H1 (cell line): ENCODE data around the gene NUP188.

Experiments
- ASH2L ChIP-seq: fragments of 200-600, 300-600 bp; sonication (generic); IDR thresholded peaks from one replicate; pipeline ENCODE4 v1.7.1; 2017; ENCODE audit warnings: low read length
- BACH1 ChIP-seq: IDR thresholded peaks from 2 replicates; pipeline ENCODE4 v1.6.1; 2012; ENCODE audit warnings: low read length, improper control_type of control experiment
- BRCA1 ChIP-seq: IDR thresholded peaks from 2 replicates; pipeline ENCODE4 v1.6.1; 2012; ENCODE audit warnings: low read depth, low read length, improper control_type of control experiment
- EGR1 ChIP-seq: IDR thresholded peaks from 2 replicates; pipeline ENCODE4 v1.6.1; 2011; ENCODE audit warnings: low read depth, low read length, borderline replicate concordance
- JUND ChIP-seq: IDR thresholded peaks from 2 replicates; pipeline ENCODE4 v1.6.1; 2011; ENCODE audit warnings: mild to moderate bottlenecking, improper control_type of control experiment, low read length
- POLR2A ChIP-seq, 2 experiments: IDR thresholded peaks; 1 replicate in 1 of 2; 2 replicates in 1 of 2; pipeline ENCODE4 v1.6.1; 2011; ENCODE audit warnings: low read depth in 2 of 2, low read length in 2 of 2, mild to moderate bottlenecking in 2 of 2; ENCODE audit errors: control extremely low read depth in 1 of 2
- POLR2AphosphoS5 ChIP-seq: IDR thresholded peaks from 2 replicates; pipeline ENCODE4 v1.6.1; 2011; ENCODE audit warnings: low read depth, low read length
- RAD21 ChIP-seq, 2 experiments: IDR thresholded peaks in 1 of 2; conservative IDR thresholded peaks in 1 of 2; 2 replicates each; pipeline ENCODE4 v1.6.1; 2011; ENCODE audit warnings: low read depth in 2 of 2, low read length in 2 of 2, improper control_type of control experiment in 1 of 2, inconsistent platforms in 1 of 2, mild to moderate bottlenecking in 1 of 2, moderate library complexity in 1 of 2
- RBBP5 ChIP-seq: IDR thresholded peaks from 2 replicates; pipeline ENCODE4 v1.7.1; 2012; ENCODE audit warnings: low read depth, mild to moderate bottlenecking, inconsistent platforms, low read length, moderate library complexity, borderline replicate concordance
- TF ChIP-seq, protein P1 (sequence below), 3 experiments: IDR thresholded peaks; 1 replicate in 2 of 3; 2 replicates in 1 of 3; pipeline versions ENCODE4 v1.5.1 to v1.6.1; 2011; ENCODE audit warnings: low read length in 3 of 3, mild to moderate bottlenecking in 3 of 3, inconsistent platforms in 2 of 3, low read depth in 1 of 3, moderate library complexity in 1 of 3; ENCODE audit not compliant: insufficient read depth in 1 of 3; ENCODE audit errors: control extremely low read depth in 1 of 3
- TF ChIP-seq, protein P2 (sequence below): IDR thresholded peaks from 2 replicates; pipeline ENCODE4 v1.6.1; 2011; ENCODE audit warnings: low read length, improper control_type of control experiment

DNA sequence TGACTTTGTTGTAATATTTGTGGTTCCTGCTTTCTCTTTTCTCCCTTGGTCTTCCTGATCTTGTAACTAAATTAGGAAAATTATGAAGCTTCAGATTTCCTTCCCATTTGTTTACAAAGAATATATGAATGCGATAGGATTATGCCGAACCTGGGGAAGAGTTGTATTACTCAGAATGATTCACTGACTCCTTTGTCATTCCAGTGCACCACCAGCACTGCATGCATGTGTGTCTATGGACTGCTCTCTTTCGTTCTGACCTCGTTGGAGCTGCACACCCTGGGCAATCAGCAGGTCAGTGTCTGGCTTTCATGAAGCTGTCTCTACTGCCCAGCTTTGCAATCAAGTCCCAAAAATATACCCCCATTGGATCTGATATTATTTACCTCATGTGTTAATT, 25.5 kb downstream of the NUP188 start:
- TF ChIP-seq RAD21 (IDR thresholded peaks at IDR 0.05 in 1 of 2, conservative IDR thresholded peaks at IDR 0.05 in 1 of 2; ENCODE audit: low read depth in 2 of 2, low read length in 2 of 2) (no peak), BACH1 (no peak), JUND (no peak), RBBP5 (no peak), POLR2A (IDR thresholded peaks at IDR 0.05; ENCODE audit: control extremely low read depth in 1 of 2, low read depth in 2 of 2, low read length in 2 of 2) (no peak), ASH2L (no peak), EGR1 (no peak), BRCA1 (no peak), POLR2AphosphoS5 (no peak)
- TF ChIP-seq, protein P1, sequence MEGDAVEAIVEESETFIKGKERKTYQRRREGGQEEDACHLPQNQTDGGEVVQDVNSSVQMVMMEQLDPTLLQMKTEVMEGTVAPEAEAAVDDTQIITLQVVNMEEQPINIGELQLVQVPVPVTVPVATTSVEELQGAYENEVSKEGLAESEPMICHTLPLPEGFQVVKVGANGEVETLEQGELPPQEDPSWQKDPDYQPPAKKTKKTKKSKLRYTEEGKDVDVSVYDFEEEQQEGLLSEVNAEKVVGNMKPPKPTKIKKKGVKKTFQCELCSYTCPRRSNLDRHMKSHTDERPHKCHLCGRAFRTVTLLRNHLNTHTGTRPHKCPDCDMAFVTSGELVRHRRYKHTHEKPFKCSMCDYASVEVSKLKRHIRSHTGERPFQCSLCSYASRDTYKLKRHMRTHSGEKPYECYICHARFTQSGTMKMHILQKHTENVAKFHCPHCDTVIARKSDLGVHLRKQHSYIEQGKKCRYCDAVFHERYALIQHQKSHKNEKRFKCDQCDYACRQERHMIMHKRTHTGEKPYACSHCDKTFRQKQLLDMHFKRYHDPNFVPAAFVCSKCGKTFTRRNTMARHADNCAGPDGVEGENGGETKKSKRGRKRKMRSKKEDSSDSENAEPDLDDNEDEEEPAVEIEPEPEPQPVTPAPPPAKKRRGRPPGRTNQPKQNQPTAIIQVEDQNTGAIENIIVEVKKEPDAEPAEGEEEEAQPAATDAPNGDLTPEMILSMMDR (IDR thresholded peaks at IDR 0.05; ENCODE audit: control extremely low read depth in 1 of 3, insufficient read depth in 1 of 3, low read depth in 1 of 3, low read length in 3 of 3): no peak
- TF ChIP-seq, protein P2, sequence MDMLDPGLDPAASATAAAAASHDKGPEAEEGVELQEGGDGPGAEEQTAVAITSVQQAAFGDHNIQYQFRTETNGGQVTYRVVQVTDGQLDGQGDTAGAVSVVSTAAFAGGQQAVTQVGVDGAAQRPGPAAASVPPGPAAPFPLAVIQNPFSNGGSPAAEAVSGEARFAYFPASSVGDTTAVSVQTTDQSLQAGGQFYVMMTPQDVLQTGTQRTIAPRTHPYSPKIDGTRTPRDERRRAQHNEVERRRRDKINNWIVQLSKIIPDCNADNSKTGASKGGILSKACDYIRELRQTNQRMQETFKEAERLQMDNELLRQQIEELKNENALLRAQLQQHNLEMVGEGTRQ: no peak
